Measurements from ENCODE around the gene TMEM141.
A peak's percentile ranks its signal among the peaks of the same experiment; 100 is the strongest.
"Not testable (repeated sequence)": the region's sequence is repeated elsewhere in the genome, so short reads cannot be mapped to it uniquely, and the experiment has no call there.

TMEM141 gene

DNA sequence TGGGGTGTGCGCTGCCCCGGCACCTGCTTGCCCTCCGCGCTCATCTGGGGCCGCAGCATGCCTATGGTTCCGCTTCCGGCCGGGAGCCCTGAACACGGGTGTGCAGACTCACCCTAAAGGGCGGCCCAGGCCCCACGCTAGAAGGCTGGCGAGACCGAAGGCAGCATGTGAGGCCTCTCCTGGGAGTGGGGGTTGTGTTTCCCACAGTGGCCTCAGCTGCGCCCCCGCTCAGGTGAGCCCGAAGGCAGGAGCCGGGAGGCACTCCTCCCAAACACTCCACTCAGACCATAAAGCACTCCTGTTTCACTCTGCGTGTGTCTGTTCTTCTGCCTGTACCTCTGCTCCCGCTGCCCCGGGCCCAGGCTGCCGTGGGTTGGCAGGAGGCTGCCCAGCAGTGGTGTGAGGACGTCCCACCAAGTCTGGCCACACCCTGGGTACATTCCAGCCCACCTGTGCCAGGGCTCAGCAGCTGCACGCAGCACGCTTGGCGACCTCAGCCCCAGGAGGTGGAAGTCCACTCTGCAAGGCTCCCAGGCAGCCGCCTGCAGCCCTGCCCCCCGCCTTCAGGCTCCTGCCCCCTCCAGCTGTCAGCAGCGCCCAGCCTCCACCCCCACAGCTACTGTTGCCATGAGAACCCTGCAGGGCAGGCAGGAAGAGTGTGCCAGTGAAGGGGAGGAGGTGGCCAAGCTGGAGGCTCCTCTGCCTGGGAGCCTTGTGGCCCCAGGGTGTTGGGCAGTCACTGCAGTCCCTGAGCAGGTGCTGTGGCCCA, 49.9 kb downstream of the TMEM141 start:
- Histone ChIP-seq H2AFZ (ENCODE audit: low read length) (no peak overlapping the region), H3K9me3 (ENCODE audit: low read length) (no peaks in the 10 kb centered on the region), H3K9me2 (ENCODE audit: low read depth, low read length) (no peaks in the 10 kb centered on the region), H3K4me1 (ENCODE audit: insufficient read depth, low read length, severe bottlenecking) (peaks cover 28% of the 10 kb centered on the region), H3K79me2 (ENCODE audit: insufficient read depth, low read length) (no peaks in the 10 kb centered on the region), H3K36me3 (ENCODE audit: insufficient read depth, low read length) (peaks cover 35% of the 10 kb centered on the region), H3K4me2 (ENCODE audit: low read length) (no peak overlapping the region), H3K27me3 (ENCODE audit: insufficient read depth, low read length) (no peaks in the 10 kb centered on the region), H3K4me3 (ENCODE audit: low read depth, low read length, poor library complexity, severe bottlenecking) (no peak overlapping the region), H3K27ac (ENCODE audit: low read depth, low read length, poor library complexity, severe bottlenecking) (peak overlapping the region; percentile 62), H4K20me1 (ENCODE audit: insufficient read depth, low read length) (no peaks in the 10 kb centered on the region), H3K9ac (ENCODE audit: low read length) (no peak overlapping the region), H3F3A (ENCODE audit: insufficient read depth, low read length) (no peaks in the 10 kb centered on the region)
- TF ChIP-seq, protein P1, sequence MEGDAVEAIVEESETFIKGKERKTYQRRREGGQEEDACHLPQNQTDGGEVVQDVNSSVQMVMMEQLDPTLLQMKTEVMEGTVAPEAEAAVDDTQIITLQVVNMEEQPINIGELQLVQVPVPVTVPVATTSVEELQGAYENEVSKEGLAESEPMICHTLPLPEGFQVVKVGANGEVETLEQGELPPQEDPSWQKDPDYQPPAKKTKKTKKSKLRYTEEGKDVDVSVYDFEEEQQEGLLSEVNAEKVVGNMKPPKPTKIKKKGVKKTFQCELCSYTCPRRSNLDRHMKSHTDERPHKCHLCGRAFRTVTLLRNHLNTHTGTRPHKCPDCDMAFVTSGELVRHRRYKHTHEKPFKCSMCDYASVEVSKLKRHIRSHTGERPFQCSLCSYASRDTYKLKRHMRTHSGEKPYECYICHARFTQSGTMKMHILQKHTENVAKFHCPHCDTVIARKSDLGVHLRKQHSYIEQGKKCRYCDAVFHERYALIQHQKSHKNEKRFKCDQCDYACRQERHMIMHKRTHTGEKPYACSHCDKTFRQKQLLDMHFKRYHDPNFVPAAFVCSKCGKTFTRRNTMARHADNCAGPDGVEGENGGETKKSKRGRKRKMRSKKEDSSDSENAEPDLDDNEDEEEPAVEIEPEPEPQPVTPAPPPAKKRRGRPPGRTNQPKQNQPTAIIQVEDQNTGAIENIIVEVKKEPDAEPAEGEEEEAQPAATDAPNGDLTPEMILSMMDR (IDR thresholded peaks at IDR 0.05; ENCODE audit: low read length) = no peak
- TF ChIP-seq EZH2 (IDR thresholded peaks at IDR 0.05; ENCODE audit: borderline replicate concordance, low read length) = no peak

DNA sequence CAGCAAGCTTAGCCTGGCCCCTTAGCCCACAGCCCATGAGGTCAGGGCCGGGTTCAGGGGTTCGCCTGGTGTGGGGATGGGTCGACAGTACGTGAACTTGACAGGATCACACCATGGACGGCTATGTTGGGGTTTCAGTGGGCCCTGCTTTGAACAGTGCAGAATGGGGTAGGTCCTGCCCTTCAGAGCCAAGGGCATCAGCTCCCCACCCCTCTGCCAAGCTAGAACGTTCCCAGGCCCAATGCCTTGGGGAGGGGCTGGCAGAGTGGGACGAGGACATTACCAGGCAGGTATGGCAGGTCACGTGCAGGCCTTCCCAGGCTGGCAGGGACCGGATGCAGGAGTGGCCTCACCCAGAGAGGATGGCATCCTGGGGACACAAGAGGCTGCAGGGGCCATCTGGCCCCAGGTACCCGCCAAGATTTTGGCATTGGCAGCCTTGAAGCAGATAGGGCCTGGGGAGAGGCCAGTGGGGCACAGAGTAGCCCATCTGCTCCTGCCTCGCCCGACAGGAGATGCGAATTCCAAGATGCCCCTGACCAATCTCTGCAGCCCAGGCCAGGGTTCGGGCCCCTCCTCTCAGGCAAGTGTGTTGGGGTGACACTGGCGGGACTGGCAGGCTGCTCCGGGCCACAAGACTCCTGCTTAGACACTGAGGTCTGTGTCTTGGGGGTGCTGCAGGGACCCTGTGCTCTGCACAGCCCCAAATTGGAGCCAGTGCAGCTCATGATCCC, 50.7 kb downstream of the TMEM141 start:
- H3K27me3 ChIP-seq (ENCODE audit: insufficient read depth, low read length); H3K9ac ChIP-seq (ENCODE audit: low read length); H4K20me1 ChIP-seq (ENCODE audit: insufficient read depth, low read length); H2AFZ ChIP-seq (ENCODE audit: low read length); H3K9me2 ChIP-seq (ENCODE audit: low read depth, low read length); H3K9me3 ChIP-seq (ENCODE audit: low read length); H3K79me2 ChIP-seq (ENCODE audit: insufficient read depth, low read length); H3F3A ChIP-seq (ENCODE audit: insufficient read depth, low read length): not testable (repeated sequence)
- Histone ChIP-seq H3K4me2 (ENCODE audit: low read length) (peak overlapping the region; percentile 78; the same call in 1 of the 2 replicates), H3K27ac (ENCODE audit: low read depth, low read length, poor library complexity, severe bottlenecking) (peak overlapping the region; percentile 62), H3K36me3 (ENCODE audit: insufficient read depth, low read length) (peaks cover 35% of the 10 kb centered on the region), H3K4me3 (ENCODE audit: low read depth, low read length, poor library complexity, severe bottlenecking) (peak overlapping the region; percentile 59), H3K4me1 (ENCODE audit: insufficient read depth, low read length, severe bottlenecking) (peaks cover 28% of the 10 kb centered on the region)

- Histone ChIP-seq H3K4me2 (ENCODE audit: low read length) (peak within 1 kb of the TSS; percentile 78), H3K36me3 (ENCODE audit: insufficient read depth, low read length) (peaks cover 35% of the 10 kb centered on the region), H3K4me3 (ENCODE audit: low read depth, low read length, poor library complexity, severe bottlenecking) (peak within 1 kb of the TSS; percentile 59), H3K4me1 (ENCODE audit: insufficient read depth, low read length, severe bottlenecking) (peaks cover 28% of the 10 kb centered on the region), H3K27ac (ENCODE audit: low read depth, low read length, poor library complexity, severe bottlenecking) (peak within 1 kb of the TSS; percentile 63), H3K9ac (ENCODE audit: low read length) (peak within 1 kb of the TSS; percentile 53; the same call in 1 of the 2 replicates)
- not testable (repeated sequence) for H3K79me2 ChIP-seq (ENCODE audit: insufficient read depth, low read length); H4K20me1 ChIP-seq (ENCODE audit: insufficient read depth, low read length); H2AFZ ChIP-seq (ENCODE audit: low read length); H3K9me3 ChIP-seq (ENCODE audit: low read length); H3K27me3 ChIP-seq (ENCODE audit: insufficient read depth, low read length); H3F3A ChIP-seq (ENCODE audit: insufficient read depth, low read length); H3K9me2 ChIP-seq (ENCODE audit: low read depth, low read length)
- TF ChIP-seq, protein P1 (IDR thresholded peaks at IDR 0.05; ENCODE audit: low read length) = peak; percentile 77
Observed at GRCh38 chr9:136842380-136842948, 51.3 kb downstream of the TMEM141 start, which contains the start of gene AJM1. Gene AJM1, plus strand, starts transcription at chr9:136842478. Its CDS starts 1,937 bp downstream, at chr9:136844415.

All from OCI-LY1 (cell line).